Choroid plexus epithelial cell (primary cell): ENCODE measurements around the gene EIF4E1B.

Source experiments
- DNase-seq: peaks from one replicate; pipeline ENCODE4 v3.0.0-alpha.2; 2010; ENCODE audit warnings: low read depth
- H3K4me3 ChIP-seq: 2 replicates; pipeline ENCODE4 v1.5.1; 2011; ENCODE audit warnings: low read depth, mild to moderate bottlenecking, control low read depth, low read length, moderate library complexity
- CTCF ChIP-seq: conservative IDR thresholded peaks from 2 replicates; pipeline ENCODE4 v1.5.1; 2011; ENCODE audit warnings: low read depth, mild to moderate bottlenecking, control low read depth, inconsistent platforms, low read length, moderate library complexity

The EIF4E1B gene

DNA sequence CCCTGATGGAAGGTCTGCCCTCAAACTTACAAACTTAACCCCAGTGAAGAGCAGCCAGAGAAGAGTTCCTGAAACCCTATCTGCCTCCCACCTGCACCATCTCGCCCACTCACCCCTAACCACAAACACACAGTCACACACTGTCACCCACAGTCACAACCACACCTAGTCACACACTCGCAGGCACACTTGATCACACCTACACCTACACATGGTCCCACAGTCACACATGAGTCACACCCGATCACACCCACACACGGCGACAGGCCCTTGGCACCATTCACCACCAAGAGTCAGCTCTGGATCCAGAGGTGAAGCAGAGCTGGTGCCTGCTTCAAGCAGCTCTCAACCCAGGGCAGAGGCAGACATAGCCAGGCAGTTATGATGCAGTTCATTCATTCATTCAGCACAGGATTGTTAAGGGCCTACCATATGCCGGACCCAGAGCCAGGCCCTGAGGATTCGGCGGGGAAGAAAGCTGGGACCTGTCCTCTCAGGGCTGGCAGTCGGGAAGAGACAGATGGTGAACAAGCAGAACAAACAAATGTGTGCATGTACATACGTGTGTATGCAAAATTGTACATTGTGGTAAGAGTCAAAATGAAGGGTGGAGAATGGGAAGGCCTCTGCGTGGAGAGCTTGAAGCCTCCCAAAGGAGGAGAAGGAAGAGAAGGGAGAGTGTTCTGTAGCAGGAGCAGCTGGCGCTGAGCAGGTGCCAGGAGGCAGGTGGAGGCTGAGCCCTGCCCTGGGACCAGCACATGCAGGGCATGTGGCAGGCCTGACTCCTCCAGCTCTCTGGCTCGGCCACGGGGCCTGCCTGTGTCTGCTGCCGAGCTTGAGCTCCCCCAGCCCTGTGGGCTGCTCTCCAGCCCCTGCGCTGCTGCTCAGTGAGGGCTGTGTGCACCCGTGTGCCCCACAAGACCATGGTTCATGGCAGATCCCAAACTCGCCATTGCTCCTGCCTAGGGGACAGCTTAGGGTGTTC lies 23.2 kb downstream of the EIF4E1B start:
- no peak for DNase-seq
- TF ChIP-seq CTCF: no peak
- no peak overlapping the region for H3K4me3 ChIP-seq

DNA sequence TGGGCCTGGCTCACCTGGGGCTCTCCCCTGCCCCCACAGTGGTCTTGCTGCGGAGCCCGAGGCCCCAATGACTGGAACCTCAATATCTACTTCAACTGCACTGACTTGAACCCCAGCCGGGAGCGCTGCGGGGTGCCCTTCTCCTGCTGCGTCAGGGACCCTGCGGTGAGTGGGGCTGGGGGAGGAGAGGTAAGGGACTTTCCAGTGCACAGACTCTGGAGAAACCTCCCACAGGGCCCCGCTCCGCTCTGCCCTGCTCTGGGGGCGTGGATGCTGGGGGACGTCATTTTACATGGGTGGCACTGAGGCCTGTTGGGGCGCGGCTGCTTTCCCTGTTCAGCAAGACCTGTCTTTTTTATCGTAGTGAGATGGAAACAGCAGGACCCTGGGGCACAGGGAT lies 24.4 kb downstream of the EIF4E1B start:
- DNase-seq: no peak
- no peak for TF ChIP-seq CTCF
- no peak overlapping the region for H3K4me3 ChIP-seq

- no peak for DNase-seq
- no peak for TF ChIP-seq CTCF
- H3K4me3 ChIP-seq: no peak overlapping the region
These were observed 26.1 kb downstream of the EIF4E1B start for GRCh38 chr5:176656467-176656990.

- TF ChIP-seq CTCF: peak; percentile 86
- DNase-seq: peak; percentile 80
- no peak overlapping the region for H3K4me3 ChIP-seq
These were observed 27.6 kb downstream of the EIF4E1B start for GRCh38 chr5:176658007-176658599.

DNA sequence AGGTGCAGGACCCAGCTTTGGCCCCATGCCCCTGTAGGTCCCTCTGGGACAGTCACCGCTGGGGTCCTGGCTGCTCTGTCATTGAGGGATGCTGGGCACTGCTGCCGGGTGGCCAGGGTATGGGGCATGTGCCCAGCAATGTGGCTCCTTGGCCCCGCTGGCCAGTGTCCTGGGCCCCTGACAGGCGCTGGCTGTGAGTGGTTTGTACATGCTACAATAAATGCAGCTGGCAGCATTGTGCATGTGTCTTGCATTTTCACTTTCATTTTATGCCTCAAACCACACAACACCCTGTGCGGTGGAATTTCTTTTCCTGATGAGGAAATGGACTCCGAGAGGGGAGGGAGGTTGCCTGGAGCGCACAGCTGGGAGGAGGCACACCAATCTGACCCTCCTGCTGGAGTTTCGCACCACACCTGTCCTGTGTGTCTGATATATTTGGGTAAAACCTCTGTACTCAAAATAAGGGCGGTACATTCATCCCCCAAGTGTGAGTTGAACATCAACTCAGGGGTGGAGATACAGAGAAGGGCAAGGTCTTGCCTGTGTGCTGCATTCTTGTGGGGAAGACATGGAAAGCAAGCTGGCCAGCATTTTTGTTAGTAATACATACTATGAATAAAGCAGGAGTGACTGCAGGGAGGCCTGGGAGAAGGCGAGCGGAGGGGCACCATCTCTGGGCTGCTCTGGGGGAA lies 28.5 kb downstream of the EIF4E1B start:
- peak; percentile 72 for DNase-seq
- no peak overlapping the region for H3K4me3 ChIP-seq

DNA sequence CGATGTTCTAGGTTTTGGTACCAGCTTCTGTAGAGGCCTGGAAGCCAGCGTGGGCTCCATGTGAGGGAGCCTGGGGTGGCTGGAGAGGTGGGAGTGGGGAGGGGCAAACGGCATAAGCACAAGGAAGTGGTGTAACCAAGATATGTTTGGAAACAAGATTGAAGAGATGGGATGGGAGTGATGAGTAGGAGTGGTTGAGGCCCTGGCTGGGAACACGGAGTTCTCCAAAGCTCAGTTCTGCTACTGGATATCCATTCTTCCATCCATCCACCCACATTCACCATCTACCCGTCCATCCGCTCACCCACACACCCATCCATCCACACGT lies 29.0 kb downstream of the EIF4E1B start:
- no peak overlapping the region for H3K4me3 ChIP-seq

More for the DNA sequence above, 28.5 kb downstream of the EIF4E1B start:
- no peak for TF ChIP-seq CTCF

More for the DNA sequence above, 29.0 kb downstream of the EIF4E1B start:
- no peak for TF ChIP-seq CTCF
- no peak for DNase-seq
